ENCODE results near the gene AKNA. TPM values are rescaled to one million over a fixed set of nuclear protein-coding genes. Genes with fewer than 3 reads are reported as not detected.

The AKNA gene
- total RNA-seq, 1 donor from 2014 or later: 66.9 TPM

- peak; percentile 60 for DNase-seq
- intact Hi-C loops (cut with DNase I): no loop called here
- H3K9me3 ChIP-seq: no peaks in the 10 kb centered on the region
- no peaks in the 10 kb centered on the region for H3K4me1 ChIP-seq
- TF ChIP-seq CTCF (IDR thresholded peaks at IDR 0.05): peak; percentile 84
- peak; percentile 63 to 74 for ATAC-seq
- no peak overlapping the region for H3K27ac ChIP-seq
- no peaks in the 10 kb centered on the region for H3K27me3 ChIP-seq (ENCODE audit: low read depth)
- H3K4me3 ChIP-seq: no peak overlapping the region
- peaks cover 94% of the 10 kb centered on the region for H3K36me3 ChIP-seq
These were observed 48.5 kb downstream of the AKNA start for GRCh38 chr9:114339130-114339908.

GRCh38 chr9:114338187-114338586 is 49.6 kb downstream of the AKNA start:
- H3K4me1 ChIP-seq: no peaks in the 10 kb centered on the region
- no peak for ATAC-seq
- no peaks in the 10 kb centered on the region for H3K27me3 ChIP-seq (ENCODE audit: low read depth)
- H3K9me3 ChIP-seq: no peaks in the 10 kb centered on the region
- intact Hi-C loops (cut with DNase I): no loop called here
- DNase-seq: no peak
- no peak overlapping the region for H3K4me3 ChIP-seq
- H3K27ac ChIP-seq: no peak overlapping the region
- TF ChIP-seq CTCF (IDR thresholded peaks at IDR 0.05): no peak
- peaks cover 83% of the 10 kb centered on the region for H3K36me3 ChIP-seq

DNA sequence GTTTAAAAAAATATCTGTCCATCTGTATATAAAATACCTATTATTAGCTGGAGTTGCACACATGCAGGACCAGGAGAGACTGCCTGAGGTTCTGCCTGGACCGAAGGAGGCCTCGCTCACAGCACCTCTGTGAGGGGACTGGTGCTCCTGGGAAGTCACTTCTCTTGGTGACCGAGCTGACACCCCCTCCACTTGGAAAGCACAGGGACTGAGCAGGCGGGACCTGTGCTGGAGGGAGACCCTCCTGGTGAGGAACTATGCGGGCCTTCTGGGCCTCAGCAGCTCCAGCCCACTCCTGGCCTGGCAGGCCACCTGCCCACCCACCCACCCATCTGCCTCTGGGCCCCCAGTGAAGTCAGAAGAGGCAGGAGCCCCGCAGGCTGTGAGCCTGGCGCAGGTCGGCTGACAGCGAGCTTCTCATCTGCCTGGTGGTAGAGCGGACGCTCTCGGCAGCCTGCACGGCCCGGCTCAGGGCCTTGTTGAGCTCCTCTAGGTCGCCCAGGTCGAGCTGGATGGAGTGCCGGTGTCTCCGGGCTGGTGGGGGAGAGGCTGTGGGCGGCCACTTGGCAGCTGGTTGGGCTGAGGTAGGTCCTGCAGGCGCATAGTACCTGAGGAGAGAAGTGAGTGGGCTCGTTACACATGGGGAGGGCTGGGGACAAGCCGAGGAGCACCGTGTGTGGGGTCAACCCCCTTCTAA is 50.9 kb downstream of the AKNA start:
- intact Hi-C loops (cut with DNase I): no loop called here
- no peak overlapping the region for H3K4me3 ChIP-seq
- H3K9me3 ChIP-seq: no peaks in the 10 kb centered on the region
- peaks cover 70% of the 10 kb centered on the region for H3K36me3 ChIP-seq
- DNase-seq (no peak), ATAC-seq (no peak)
- no peaks in the 10 kb centered on the region for H3K4me1 ChIP-seq
- no peak for TF ChIP-seq CTCF (IDR thresholded peaks at IDR 0.05)
- no peaks in the 10 kb centered on the region for H3K27me3 ChIP-seq (ENCODE audit: low read depth)
- no peak overlapping the region for H3K27ac ChIP-seq

- no peak overlapping the region for H3K4me3 ChIP-seq
- no peaks in the 10 kb centered on the region for H3K4me1 ChIP-seq
- H3K36me3 ChIP-seq: peaks cover 63% of the 10 kb centered on the region
- ATAC-seq: no peak
- no peak for DNase-seq
- H3K27ac ChIP-seq: no peak overlapping the region
- H3K9me3 ChIP-seq: no peaks in the 10 kb centered on the region
- no peaks in the 10 kb centered on the region for H3K27me3 ChIP-seq (ENCODE audit: low read depth)
- intact Hi-C loops (cut with DNase I): no loop called here
- TF ChIP-seq CTCF (IDR thresholded peaks at IDR 0.05): no peak
These were observed 51.6 kb downstream of the AKNA start for GRCh38 chr9:114336157-114336556.

- intact Hi-C loops (cut with DNase I): no loop called here
- Histone ChIP-seq H3K27me3 (ENCODE audit: low read depth) (no peaks in the 10 kb centered on the region), H3K27ac (no peak overlapping the region), H3K36me3 (peaks cover 59% of the 10 kb centered on the region), H3K4me1 (no peaks in the 10 kb centered on the region), H3K9me3 (no peaks in the 10 kb centered on the region), H3K4me3 (no peak overlapping the region)
- no peak for TF ChIP-seq CTCF (IDR thresholded peaks at IDR 0.05)
- ATAC-seq: no peak
- DNase-seq: no peak
These were observed 52.0 kb downstream of the AKNA start for GRCh38 chr9:114335745-114336144.
